Brain microvascular endothelial cell (primary cell): ENCODE measurements around the gene TMEM141.

ENCODE experiments used
- DNase-seq: peaks from one replicate; pipeline ENCODE4 v3.0.0-alpha.2; 2020
- H3K27ac ChIP-seq: fragments of 250-450 bp; sonication (Bioruptor Pico); 2 replicates; pipeline ENCODE4 v1.5.1; 2020; ENCODE audit warnings: mild to moderate bottlenecking, moderate library complexity
- H3K27me3 ChIP-seq: fragments of 250-450 bp; sonication (Bioruptor Pico); replicated peaks from 2 replicates; pipeline ENCODE4 v1.5.1; 2020; ENCODE audit warnings: mild to moderate bottlenecking
- H3K36me3 ChIP-seq: fragments of 250-450 bp; sonication (Bioruptor Pico); replicated peaks from 2 replicates; pipeline ENCODE4 v1.5.1; 2020; ENCODE audit warnings: mild to moderate bottlenecking
- H3K4me3 ChIP-seq: 2 replicates; pipeline ENCODE4 v1.5.1; 2011; ENCODE audit warnings: low read depth, mild to moderate bottlenecking, control low read depth, low read length, moderate library complexity
- CTCF ChIP-seq: IDR thresholded peaks from 2 replicates; pipeline ENCODE4 v1.5.1; 2011; ENCODE audit warnings: low read depth, mild to moderate bottlenecking, moderate library complexity, low read length, control low read depth, inconsistent platforms; ENCODE audit errors: missing control alignments
- in situ Hi-C: cut with HindIII; loops from 2 replicates; pipeline ENCODE4 v1.10.0; 2017; ENCODE audit warnings: low sequenced_read_pairs, low pct_ligation_motif_present

Gene TMEM141

GRCh38 chr9:136828474-136829140 lies 37.5 kb downstream of the TMEM141 start:
- DNase-seq = no peak
- in situ Hi-C loops = no loop called here
- Histone ChIP-seq H3K4me3 (no peak overlapping the region), H3K27ac (no peak overlapping the region), H3K27me3 (no peaks in the 10 kb centered on the region), H3K36me3 (peaks cover 74% of the 10 kb centered on the region)
- no peak for TF ChIP-seq CTCF

GRCh38 chr9:136829412-136829811 lies 38.3 kb downstream of the TMEM141 start:
- peaks cover 72% of the 10 kb centered on the region for H3K36me3 ChIP-seq
- in situ Hi-C loops = no loop called here
- H3K27me3 ChIP-seq = no peaks in the 10 kb centered on the region
- TF ChIP-seq CTCF = no peak
- H3K27ac ChIP-seq = no peak overlapping the region
- no peak overlapping the region for H3K4me3 ChIP-seq
- DNase-seq = no peak

- DNase-seq = no peak
- Histone ChIP-seq H3K36me3 (peaks cover 65% of the 10 kb centered on the region), H3K27ac (no peak overlapping the region), H3K27me3 (no peaks in the 10 kb centered on the region), H3K4me3 (no peak overlapping the region)
- no peak for TF ChIP-seq CTCF
- in situ Hi-C loops = no loop called here
Measured at GRCh38 chr9:136829981-136830885, 39.1 kb downstream of the TMEM141 start.

- no peak for TF ChIP-seq CTCF
- Histone ChIP-seq H3K4me3 (no peak overlapping the region), H3K36me3 (peaks cover 58% of the 10 kb centered on the region), H3K27me3 (no peaks in the 10 kb centered on the region), H3K27ac (no peak overlapping the region)
- in situ Hi-C loops = no loop called here
- DNase-seq = no peak
Measured at GRCh38 chr9:136831002-136831719, 40.0 kb downstream of the TMEM141 start.

GRCh38 chr9:136831720-136832104 lies 40.6 kb downstream of the TMEM141 start:
- in situ Hi-C loops = no loop called here
- Histone ChIP-seq H3K27me3 (no peaks in the 10 kb centered on the region), H3K27ac (no peak overlapping the region), H3K36me3 (peaks cover 54% of the 10 kb centered on the region), H3K4me3 (no peak overlapping the region)
- TF ChIP-seq CTCF = no peak
- DNase-seq = no peak
